Lung (tissue), 12 donors: ENCODE data around the gene DUSP22. TPM values are rescaled to one million over a fixed set of nuclear protein-coding genes. Genes with fewer than 3 reads are reported as not detected.

ENCODE experiments used
- ATAC-seq: fragments of 200-7000 bp; cut with Tn5 transposase; one replicate; pipeline ENCODE4 v1.9.1; 2020; ENCODE audit warnings: moderate number of reproducible peaks; ENCODE audit not compliant: insufficient read depth, low FRiP score
- DNase-seq, 3 donors: peaks; one replicate each; pipeline ENCODE4 v3.0.0-alpha.2; 2013 to 2017
- H3K27ac ChIP-seq, 2 donors: one replicate each; pipeline ENCODE4 v1.5.1; 2013; ENCODE audit warnings: mild to moderate bottlenecking in 2 of 2, moderate library complexity in 2 of 2, control low read depth in 1 of 2, inconsistent platforms in 1 of 2, low read depth in 1 of 2, low read length in 1 of 2
- H3K27me3 ChIP-seq, 3 donors: one replicate each; pipeline ENCODE4 v1.5.1; 2013; ENCODE audit warnings: low read length in 2 of 3; ENCODE audit not compliant: control insufficient read depth in 3 of 3, insufficient read depth in 3 of 3
- H3K36me3 ChIP-seq, 4 donors: one replicate each; pipeline ENCODE4 v1.5.1; 2013; ENCODE audit warnings: low read length in 4 of 4, mild to moderate bottlenecking in 1 of 4, moderate library complexity in 1 of 4; ENCODE audit not compliant: control insufficient read depth in 4 of 4, insufficient read depth in 4 of 4
- H3K4me1 ChIP-seq, 5 donors: one replicate each; pipeline ENCODE4 v1.5.1; 2013; ENCODE audit warnings: low read length in 5 of 5, mild to moderate bottlenecking in 2 of 5, moderate library complexity in 1 of 5; ENCODE audit not compliant: control insufficient read depth in 5 of 5, insufficient read depth in 5 of 5
- H3K4me3 ChIP-seq: one replicate; pipeline ENCODE4 v1.5.1; 2013; ENCODE audit warnings: mild to moderate bottlenecking, control low read depth, moderate library complexity
- H3K9ac ChIP-seq, 2 donors: one replicate each; pipeline ENCODE4 v1.5.1; 2013; ENCODE audit warnings: low read length in 2 of 2, control low read depth in 1 of 2; ENCODE audit not compliant: insufficient read depth in 1 of 2
- H3K9me3 ChIP-seq, 4 donors: one replicate each; pipeline ENCODE4 v1.5.1; 2013; ENCODE audit warnings: low read length in 3 of 4, mild to moderate bottlenecking in 1 of 4, moderate library complexity in 1 of 4; ENCODE audit not compliant: control insufficient read depth in 4 of 4, insufficient read depth in 3 of 4
- WGBS, 2 donors: extraction: QIAGEN DNeasy Blood & Tissue Kit; methylation state at CpG; one replicate each; pipeline ENCODE4 v1.1.7; 2013; 5-methylcytosine and 5-hydroxymethylcytosine counted together
- polyA plus RNA-seq, 2 donors: library from polyadenylated mRNA; stranded (reverse); fragments of 200-250 nt; gene quantifications; one replicate each; pipeline ENCODE4 v1.2.1, GENCODE V29; 2013
- total RNA-seq, 2 donors: library from RNA; depleted of rRNA in 1 of 2; stranded (reverse); fragments of >200 nt in 1 of 2; gene quantifications; one replicate each; pipeline ENCODE4 v1.2.1, GENCODE V29; 2014 to 2021
- TF ChIP-seq, protein P1 (sequence below): IDR thresholded peaks from 2 replicates; pipeline ENCODE4 v1.5.1; 2012; ENCODE audit warnings: mild to moderate bottlenecking; ENCODE audit errors: control extremely low read depth, extremely low read depth
- donor health status: control.
- donor health status: control.
- donor health status: Bipolar disorder and iron deficiency.
- donor health status: healthy.
- donor health status: DM: yes; HTN: yes; CAD: no.

The DUSP22 gene
- total and polyA plus RNA-seq, 4 donors, result 38.9 to 51.1 (median 43.8) TPM

DNA sequence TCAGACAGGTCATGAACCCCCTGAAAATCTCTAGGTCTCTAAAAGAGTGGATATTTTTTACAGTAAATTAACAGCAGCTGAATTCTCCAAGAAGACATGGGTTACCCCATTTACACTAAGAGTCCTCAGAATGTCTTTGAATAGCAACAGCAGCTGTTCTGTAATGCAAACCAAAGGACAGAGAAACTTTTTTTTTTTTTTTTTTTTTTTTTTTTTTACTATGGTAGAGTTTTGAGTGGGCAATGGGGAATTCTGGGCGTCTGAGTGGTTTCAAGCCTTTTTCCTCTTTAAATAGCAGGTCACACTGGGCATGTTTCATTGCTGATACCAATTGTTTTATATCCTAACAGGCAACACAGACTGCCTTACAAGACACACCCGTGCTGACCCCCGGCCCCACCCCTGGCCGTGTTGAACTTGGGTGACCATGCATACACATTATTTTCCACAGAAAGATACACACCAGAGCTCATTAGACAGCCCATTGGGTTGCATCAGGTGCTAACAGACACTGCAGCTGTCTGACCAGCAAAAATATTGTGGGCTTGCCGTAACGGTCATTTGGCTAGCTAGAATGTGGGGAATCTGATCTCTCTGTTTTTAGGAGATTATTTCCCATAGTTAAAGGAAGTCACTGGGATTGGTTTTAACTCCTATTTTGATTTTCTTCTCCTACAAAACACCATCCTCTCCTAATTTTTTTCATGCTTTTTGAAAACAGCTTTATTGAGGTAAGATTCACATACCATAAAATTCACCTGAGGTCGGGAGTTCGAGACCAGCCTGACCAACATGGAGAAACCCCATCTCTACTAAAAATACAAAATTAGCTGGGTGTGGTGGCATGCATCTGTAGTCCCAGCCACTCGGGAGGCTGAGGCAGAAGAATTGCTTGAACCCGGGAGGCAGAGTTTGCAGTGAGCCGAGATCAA lies 72.6 kb downstream of the DUSP22 start:
- Histone ChIP-seq H3K4me1 (no peaks in the 10 kb centered on the region), H3K27ac (no peak overlapping the region), H3K4me3 (no peak overlapping the region), H3K9ac (no peak overlapping the region), H3K36me3 (no peaks in the 10 kb centered on the region), H3K27me3 (peaks cover 0 to 5% (median 0%) of the 10 kb centered on the region in 3 donors), H3K9me3 (peaks cover 0 to 13% (median 2%) of the 10 kb centered on the region in 4 donors)
- no peak for ATAC-seq
- no peak for DNase-seq
- TF ChIP-seq, protein P1, sequence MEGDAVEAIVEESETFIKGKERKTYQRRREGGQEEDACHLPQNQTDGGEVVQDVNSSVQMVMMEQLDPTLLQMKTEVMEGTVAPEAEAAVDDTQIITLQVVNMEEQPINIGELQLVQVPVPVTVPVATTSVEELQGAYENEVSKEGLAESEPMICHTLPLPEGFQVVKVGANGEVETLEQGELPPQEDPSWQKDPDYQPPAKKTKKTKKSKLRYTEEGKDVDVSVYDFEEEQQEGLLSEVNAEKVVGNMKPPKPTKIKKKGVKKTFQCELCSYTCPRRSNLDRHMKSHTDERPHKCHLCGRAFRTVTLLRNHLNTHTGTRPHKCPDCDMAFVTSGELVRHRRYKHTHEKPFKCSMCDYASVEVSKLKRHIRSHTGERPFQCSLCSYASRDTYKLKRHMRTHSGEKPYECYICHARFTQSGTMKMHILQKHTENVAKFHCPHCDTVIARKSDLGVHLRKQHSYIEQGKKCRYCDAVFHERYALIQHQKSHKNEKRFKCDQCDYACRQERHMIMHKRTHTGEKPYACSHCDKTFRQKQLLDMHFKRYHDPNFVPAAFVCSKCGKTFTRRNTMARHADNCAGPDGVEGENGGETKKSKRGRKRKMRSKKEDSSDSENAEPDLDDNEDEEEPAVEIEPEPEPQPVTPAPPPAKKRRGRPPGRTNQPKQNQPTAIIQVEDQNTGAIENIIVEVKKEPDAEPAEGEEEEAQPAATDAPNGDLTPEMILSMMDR, result no peak
- 72 to 77% methylated on average over 11 of the region's 11 CpGs for WGBS, 2 donors

DNA sequence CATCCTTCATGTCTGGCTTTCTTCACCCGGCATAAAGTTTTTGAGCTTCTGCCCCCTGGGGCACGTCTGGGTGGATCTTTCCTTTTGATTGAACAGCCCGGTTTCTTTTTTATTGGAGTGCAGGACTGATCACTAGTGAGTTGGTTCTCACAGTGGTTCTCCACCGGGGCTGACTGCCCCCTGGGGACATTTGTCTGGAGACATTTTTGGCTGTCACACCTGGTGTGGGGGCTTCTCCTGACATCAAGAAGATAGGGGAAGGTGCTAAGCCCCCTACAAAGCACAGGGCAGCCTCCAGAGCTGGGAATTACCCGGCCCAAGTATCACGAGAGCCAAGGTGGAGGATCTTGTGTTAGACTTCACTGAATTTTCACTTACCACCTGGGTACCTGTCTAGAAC lies 73.5 kb downstream of the DUSP22 start:
- 72 to 76% methylated on average over 6 of the region's 6 CpGs for WGBS, 2 donors

DNA sequence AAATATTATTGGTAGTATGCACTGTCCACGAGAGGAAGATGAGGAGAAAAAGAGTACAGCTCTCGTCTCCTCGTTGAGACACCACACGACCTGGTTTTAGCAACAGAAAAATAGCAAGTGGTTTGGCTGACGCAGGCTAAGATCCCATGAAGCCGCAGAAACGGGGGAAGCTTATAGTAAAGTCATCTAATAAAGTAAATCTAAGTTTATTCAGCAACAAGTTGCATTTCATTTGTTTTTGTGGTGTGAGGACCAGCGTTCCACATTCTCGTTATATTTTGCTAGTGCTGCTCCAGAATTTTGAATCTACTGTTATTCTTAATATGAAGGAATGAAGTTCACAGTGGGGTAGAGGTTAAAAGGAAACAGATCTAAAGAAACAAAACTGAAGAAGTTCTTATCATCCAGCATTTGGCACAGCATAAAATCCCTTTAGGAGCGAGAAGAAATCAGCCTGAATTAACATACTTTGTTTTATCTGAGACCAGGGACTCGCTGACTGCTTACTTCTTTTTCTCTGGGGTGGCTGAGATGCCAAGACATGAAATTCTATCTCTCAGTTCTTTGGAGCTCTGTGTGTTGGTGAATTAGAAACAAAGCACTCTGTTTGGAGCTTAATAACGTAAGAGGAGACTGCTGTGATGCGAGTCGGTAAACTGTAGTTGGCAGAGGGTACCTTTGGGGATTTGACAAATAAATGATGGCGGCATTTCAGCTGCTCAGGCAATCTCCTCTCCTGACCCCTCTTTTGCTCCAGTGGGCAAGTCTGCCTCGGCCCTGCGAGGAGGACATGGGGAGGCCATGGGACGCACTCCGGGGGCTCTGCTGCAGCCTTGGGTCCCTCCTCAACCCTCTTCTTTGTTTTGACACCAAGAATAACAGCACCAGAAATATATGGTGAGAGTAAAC lies 74.4 kb downstream of the DUSP22 start:
- no peak for DNase-seq
- Histone ChIP-seq H3K4me1 (no peaks in the 10 kb centered on the region), H3K36me3 (no peaks in the 10 kb centered on the region), H3K9me3 (peaks cover 0 to 12% (median 2%) of the 10 kb centered on the region in 4 donors), H3K4me3 (no peak overlapping the region), H3K27ac (no peak overlapping the region), H3K27me3 (peaks cover 0 to 7% (median 5%) of the 10 kb centered on the region in 3 donors), H3K9ac (no peak overlapping the region)
- 72 to 81% methylated on average over 19 of the region's 19 CpGs for WGBS, 2 donors
- ATAC-seq, result no peak
- TF ChIP-seq, protein P1, result no peak

More for the DNA sequence above, 73.5 kb downstream of the DUSP22 start:
- Histone ChIP-seq H3K27me3 (peaks cover 0 to 7% (median 5%) of the 10 kb centered on the region in 3 donors), H3K27ac (no peak overlapping the region), H3K4me3 (no peak overlapping the region), H3K9ac (no peak overlapping the region), H3K9me3 (peaks cover 0 to 13% (median 2%) of the 10 kb centered on the region in 4 donors), H3K4me1 (no peaks in the 10 kb centered on the region), H3K36me3 (no peaks in the 10 kb centered on the region)
- TF ChIP-seq, protein P1, result no peak
- DNase-seq (no peak), ATAC-seq (no peak)
